GF-D8 (cell line): Measurements from ENCODE around the gene SYT15.
"Not testable (repeated sequence)": the region's sequence is repeated elsewhere in the genome, so short reads cannot be mapped to it uniquely, and the experiment has no call there.

ENCODE experiments used
- DNase-seq: peaks from one replicate; lab custom pipeline; 2025; lab: John Stamatoyannopoulos, UW

Gene SYT15

DNA sequence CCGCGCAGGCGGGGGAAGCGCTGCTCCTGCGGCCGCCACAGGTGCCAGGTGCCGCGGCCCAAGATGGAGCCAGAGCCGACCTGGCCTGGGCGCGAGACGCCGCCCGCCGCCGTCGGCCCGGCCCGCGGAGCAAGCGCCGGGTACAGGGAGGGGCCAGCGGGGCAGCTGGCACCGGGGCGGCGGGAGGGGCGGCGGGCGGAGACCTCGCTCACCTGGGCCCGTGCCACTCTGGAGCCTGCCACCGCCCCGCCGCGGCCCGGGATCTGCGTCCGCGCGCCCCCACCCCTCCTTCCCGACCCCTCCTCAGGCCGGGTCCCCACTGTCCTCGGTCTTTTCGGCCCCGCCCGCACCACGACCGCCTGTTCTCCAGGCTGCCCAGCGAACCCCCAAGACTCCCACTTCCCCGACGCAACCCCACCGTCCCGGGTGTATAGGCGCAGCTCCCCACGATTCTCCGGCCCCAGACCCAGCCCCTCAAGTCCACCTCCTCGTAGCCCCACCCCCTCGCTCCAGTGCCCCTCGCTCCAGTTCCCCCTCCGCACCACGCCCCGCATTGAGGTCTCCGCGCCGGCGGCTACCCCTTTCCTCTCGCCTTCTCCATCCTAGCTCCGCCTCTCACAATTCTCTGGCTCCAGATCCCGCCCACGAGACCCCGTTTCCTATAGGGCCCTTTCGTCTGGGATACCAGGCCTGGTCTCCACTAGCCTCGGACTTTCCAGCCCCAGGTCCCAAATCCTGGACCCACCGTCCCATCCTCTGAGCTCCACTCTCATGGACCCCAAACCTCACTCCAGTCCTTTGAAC is 22.2 kb upstream of the SYT15 start, which contains the start of gene GPRIN2:
Gene GPRIN2, minus strand, starts transcription at position 144 of the 804 bp plus-strand sequence. CDS start 5,922 bp downstream, outside the sequence.
- no peak for DNase-seq

DNA sequence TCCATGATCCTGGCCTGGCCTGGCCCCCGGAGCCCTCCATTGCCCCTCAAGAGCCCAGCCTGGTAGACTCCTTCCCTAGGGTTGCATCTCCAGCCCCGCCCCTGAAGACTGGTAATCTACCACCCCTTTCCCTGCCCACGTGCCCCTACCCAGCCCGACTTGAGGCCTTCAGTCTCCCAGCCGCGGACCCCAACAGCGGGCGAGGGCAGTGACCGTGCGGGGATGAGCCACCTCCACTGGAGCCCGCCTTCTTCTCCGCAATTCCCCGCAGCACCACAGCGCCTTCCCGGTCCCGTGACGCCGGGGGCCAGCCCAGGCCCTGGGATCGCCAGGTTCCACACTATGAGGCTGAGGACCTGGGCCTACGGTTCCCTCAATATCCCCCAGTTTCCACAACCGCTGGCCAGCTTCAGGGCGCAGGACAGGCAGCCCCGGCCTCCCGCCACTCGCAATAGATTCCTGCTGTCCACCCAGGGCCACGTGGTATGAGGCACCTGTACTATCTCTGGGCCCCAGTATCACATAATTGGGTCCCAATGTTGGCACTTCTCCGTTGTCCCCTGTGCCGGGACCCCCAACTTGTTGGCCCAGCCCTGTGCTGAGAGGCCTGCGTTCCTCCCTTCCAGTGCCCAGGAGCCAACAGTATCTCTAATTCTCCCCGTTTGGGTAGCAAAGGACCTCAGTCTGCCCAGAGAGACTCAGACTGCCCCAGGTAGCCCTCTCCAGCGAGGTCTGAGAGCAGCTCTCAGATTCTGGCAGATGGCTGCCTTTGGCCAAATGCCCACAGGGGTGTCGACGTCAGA is 21.4 kb upstream of the SYT15 start:
- DNase-seq, result no peak

DNA sequence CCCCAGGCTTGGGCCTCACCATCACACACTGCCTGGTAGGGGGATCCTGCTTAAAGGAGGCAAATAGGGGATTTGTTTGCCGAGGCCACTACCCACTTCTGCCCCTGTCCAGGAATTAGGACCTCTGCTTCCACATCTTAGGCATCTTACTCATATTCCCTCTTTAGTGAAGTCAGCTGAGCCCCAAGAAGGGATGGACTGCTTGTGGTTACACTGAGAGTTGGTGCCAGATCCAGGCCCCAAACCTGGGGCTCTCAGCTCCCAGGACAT is 20.9 kb upstream of the SYT15 start:
- no peak for DNase-seq

DNA sequence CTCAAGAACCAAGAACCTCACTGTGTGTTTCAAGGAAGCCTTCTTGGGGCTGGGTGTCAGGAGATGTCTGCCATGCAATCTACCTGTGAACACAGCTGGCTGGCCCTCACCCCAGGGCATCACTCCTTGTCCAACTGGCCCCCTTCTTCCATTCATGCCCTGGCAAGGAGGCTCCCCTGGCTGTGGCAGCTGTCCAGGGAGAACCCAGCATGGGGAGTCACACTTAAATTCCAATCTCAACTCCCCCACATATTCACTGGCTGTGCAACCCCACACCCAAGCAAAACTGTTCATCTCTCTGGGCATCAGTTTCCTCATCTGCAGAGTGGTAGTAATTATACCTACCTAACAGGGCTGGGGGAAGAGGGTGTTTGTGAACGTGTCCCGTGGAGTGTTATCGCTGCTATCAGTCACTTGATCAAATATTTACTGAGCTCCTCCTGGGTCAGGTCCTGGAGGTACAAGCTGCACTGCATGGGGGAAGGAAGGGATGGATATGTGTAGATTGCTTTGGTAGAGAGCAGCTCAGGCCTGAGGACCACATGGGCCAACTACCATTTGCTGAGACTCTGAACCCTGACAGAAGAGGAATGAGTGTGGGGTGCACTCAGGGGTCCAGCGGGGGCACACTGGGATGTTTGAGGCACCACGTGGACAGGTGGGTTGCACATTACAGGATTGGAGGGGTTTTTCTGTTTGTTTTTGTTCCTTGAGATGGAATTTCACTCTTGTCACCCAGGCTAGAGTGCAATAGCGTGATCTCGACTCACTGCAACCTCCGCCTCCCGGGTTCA is 20.3 kb upstream of the SYT15 start:
- no peak for DNase-seq

DNA sequence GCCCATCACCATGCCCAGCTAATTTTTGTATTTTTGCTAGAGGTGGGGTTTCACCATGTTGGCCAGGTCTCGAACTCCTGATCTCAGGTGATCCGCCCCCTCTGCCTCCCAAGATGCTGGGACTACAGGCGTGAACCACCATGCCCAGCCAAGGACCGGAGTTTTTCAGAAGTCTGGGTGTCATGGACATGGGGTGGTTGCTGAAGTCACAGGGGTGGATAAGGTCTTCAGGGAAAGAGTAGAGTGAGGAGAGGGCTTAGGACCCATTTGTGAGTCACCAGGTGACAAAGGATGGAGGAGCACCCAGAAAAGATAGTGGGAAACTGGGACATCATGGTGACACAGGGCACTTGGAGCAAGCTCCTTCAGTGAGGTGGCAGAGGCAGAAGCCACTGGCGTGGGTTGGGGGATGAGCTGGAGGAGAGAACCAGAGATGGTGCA is 19.7 kb upstream of the SYT15 start:
- DNase-seq, result no peak

DNA sequence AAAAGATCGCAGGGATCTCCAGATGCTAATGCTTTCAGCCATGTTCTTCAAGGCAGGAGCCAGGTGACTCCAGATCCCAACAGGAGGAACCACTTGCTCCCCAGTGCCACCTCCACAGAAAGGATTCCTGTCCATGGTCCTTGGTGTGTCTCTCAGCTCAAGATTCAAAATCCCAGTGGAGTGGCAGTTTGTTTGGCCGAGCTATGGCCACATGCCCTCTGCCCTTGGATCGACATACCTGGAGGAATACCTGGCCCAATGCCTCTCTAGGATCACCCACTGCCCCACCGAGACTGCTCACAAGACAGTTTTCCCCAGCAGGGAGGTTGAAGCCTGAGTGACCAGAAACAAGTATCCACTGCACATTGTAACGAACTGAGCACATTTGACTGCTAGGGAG is 18.5 kb upstream of the SYT15 start:
- no peak for DNase-seq

DNA sequence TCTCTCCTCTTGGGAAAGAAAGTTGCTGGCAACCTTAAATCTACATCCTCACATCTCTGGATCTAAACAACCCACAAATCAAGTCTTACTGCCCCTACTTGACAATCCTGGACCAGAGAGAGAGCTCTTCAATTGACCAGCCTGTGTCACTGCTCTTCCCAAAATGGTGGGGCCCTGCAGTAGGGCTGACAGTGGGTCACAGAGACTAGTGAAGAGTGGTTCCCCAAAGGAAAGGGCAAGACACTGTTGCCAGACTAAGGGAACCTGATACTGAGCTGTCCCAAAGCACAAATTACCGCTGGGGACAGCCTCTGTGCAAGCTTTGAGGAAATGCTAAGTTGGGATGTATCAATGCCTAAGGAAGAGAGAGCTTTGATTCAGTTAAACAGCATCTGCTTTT is 18.0 kb upstream of the SYT15 start:
- no peak for DNase-seq

DNA sequence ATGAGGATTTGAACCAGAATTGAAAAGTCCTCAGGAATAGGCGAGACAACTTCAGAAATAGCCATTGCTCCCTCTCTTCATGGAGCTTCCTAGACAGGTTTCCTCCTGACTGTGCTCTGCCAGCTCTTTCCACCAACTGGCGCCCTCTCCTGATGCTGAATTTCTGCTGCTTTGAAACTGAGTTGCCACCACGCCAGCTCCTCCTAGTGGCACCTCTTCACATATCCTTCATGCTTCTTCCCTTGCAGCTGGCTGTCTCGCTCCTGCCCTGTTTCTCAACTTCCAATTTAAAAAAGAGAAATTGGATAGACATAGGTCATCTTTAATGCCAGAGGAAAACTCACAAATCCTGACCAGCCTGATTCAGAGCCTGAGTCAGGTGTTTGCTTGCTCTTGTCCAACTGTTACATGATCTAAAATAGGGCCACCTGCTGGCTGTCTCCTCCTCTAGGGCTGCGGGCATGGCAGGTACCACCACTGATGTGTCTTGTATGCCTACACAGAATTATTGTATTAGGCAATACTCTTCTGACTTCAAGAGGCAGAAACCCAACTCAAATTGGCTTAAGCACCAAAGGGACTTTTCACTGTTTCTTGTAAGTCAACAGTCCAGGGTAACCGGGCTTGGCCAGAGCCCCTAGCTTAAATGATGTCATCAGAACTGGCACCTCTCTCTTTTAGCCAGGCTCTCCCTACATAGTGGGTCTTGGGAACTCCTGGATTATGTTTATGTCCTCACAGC is 13.2 kb upstream of the SYT15 start:
- DNase-seq, result not testable (repeated sequence)

DNA sequence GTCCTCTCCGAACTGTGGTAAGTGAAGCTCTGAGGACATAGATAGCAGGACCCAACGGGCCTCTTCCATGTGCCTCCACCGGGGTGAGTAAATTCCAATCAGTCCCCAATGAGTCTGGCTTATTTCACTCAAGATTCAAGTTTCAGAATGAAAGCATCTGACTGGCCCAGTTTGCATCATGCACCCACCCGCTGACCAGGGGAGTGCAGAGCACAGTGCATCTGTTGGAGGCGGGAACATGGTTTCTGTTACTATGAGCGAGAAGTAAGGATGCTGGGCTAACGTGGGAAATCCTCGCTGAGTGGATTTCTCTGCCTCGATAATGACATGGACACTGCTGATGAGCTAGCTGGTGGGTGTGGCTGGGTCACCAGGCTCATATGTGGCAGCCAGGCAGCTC is 11.8 kb upstream of the SYT15 start:
- not testable (repeated sequence) for DNase-seq

DNA sequence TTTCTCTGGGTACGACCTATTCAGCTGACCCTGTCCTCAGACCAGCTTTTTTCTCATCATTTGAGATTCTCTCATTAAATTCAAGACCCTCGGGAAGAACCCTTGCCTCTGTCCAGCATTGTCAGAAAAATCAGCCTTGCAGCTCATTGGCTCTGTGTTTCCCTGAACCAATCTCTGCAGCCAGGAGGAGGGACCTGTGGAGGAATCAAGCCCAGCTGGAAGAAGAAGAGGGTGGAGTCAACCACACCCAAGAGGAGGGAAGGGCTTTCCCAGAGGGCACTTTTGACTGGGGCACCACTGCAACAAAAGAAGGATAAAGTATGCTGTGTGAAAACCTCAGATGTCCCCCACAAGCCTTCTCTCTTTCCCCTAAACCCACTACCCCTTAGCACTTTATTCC is 8.3 kb upstream of the SYT15 start:
- not testable (repeated sequence) for DNase-seq

DNA sequence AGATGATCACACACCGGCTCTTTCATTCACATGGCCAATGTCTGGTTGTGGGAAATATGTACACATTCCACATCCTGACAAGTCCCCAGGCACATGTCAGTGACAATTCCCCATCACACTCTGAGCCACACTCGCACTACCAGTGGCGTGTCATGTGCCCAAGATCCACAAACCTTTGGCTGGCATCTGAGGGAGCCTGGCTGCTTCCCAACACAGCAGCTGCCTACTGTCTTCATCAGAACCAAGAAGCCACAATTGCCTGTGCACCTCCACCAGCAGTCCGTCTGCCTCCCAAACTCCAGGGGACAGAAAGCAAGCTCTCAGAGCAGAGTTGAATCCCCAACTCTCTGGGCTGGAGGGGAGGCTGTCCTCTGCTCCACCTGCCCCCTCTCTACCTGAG is 6.2 kb upstream of the SYT15 start:
- DNase-seq, result not testable (repeated sequence)

DNA sequence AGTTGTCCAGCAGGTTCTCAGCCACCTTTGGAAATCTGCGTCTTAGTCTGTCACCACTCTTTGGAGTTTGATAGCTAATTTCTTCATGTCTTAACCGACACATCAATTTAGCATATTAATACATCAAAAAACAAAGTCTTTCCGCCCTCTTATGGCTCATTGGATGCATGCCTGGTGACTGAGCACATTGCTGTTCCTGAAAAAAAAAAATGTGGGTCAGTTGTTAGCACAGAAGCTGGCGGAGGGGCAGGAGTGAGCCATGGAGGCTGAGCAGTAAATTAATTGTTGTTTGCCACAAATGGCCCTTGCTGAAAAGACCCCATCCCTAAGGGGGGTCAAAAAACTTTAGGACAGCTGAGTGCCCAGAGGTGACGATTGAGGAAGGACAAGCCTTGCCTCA is 5.6 kb upstream of the SYT15 start:
- DNase-seq, result not testable (repeated sequence)

DNA sequence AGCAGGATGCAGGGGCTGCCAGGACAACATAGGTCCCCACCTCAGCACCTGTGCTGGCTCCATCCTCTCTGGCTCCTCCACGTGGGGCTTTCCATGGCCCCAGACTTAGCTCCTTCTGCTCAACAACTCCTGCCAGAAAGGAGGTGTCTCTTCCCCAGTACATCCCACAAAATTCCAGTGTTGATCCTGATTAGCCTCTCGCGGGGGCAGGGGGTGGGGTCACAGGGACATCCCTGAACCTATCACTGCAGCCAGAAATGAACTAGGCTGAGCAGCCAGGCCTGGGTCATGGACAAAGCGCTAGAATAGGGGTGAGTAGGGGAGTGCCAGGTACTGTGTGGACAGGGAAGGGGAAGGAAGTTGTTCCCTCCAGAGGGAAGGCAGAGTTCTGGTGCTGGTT is 5.0 kb upstream of the SYT15 start:
- DNase-seq, result not testable (repeated sequence)

DNA sequence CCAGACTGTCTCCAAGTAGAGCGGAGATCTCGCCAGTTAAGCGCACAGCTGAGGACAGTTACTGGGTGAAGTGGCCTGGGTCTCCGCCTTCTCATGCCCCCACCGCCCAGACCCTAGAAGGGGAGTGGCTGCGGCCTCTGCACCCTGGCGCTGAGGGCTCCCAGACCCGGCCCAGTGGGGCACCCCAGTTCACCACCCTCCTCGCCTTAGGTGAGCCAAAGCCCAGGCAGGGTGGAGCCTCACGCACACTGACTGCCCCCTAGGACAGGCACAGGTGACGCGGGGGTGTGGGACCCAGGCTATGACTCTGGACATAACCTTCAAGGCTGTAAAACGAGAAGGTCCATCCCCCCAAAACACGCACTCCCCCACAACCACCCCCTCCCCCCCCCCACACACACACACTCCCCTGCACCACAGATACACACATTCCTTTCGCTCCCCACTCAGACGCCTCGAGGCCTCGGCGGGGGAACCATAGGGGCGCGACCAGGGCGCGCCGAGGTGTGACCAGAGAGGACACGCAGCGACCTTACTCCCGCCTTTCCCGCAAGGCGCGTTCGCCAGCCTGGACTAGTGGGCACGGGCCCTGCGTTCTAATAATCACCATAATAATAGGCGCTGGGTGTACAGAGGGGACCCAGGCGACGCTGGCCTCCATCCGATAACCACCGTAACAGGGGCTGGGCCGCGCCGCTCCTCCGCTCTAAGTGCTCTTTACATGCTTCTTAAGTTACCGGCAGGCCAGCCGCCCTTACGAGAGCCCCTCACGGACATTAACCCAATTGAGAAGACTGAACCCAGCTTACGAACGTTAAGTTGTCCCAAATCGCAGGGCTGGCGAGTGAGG is 1.1 kb upstream of the SYT15 start:
- DNase-seq, result not testable (repeated sequence)

DNA sequence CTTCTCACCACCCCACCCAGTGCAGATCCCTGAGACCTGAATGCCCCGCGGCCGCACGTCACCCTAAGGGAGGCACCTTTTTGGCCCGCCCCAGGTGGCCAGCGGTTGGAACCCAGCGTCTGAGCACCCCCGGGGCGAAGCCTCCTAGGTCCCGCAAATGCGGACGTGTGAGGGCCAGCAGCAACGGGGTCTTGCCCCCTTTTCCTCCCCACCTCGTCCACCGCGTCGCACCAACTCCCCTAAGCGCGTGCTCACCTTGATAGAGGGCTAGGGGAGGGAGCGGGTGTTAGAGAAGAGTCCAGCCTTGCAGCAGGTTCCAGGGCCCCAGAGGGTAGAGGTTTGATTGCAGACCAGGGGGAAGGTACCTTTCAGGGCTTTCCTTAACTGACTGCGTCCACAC is 450 bp downstream of the SYT15 start:
- DNase-seq, result not testable (repeated sequence)

DNA sequence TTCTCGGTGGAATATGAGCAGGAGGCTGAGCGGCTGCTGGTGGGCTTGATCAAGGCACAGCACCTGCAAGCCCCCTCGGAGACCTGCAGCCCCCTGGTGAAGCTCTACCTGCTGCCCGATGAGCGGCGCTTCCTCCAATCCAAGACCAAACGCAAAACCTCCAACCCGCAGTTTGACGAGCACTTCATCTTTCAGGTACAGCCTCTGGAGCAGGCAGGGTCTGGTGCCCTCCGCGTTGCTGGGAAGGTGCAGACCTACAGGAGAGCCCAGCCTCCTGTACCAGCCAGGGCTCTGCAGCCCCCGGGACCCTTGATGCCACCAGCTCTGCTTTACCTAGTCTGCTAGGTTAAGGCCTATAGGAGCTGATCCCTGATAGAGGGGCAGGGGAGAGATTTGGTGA is 3.1 kb downstream of the SYT15 start:
- not testable (repeated sequence) for DNase-seq

DNA sequence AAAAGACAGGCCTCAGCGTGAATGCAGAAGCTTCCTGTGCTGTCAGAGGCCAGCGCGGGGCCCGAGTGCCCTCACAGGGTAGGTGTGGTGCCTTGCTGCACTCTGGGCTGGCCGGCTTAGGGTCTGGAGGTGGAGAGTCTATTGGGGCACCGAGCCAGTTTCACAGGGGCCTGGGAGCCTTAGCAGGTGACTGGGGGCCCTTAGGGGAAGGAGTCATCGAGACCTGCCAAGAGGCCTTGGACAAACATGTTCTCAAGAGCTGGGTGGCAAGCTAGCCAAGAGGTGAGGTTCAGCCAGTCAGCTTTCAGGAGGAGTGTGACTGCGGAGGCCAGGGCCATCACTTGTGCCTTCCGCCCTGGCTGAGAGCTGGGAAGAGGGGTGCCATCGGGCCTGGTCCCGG is 3.6 kb downstream of the SYT15 start:
- not testable (repeated sequence) for DNase-seq

DNA sequence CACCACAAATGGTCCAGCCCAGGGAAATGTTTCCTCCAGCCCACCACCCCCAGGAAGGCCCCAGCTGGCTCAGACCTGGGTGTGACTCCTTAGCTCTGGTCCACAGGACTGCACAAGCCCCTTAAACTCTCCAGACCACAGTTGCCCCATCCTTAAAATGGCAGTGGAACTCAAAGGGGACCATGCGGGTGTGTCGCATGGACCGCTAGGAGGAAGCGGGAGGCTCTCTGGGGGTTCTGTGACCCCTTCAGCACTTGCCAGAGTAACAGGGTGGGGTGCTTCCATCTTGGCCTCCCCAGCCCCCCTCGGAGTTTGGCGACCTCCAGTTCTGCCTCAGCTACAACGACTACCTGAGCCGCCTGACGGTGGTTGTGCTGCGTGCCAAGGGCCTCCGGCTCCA is 5.3 kb downstream of the SYT15 start:
- not testable (repeated sequence) for DNase-seq

DNA sequence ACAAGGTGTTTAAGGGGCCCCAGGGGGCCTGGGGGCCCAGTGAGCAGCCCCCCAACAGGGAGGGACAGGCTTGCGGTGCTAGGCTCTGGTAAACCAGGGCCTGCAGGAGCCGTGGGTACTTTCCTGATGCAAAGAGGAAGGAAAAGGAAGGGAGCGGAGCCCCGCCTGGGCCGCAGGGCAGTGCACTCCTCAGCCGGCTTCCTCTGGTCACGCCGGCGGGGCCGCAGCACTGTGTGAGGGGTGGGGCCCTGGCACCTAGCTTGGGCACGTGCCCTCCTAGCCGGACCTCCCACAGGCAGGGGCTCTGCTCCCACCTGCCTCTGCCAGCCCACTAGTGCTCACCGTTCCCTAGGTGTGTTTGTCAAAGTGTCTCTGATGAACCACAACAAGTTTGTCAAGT is 6.3 kb downstream of the SYT15 start:
- DNase-seq, result not testable (repeated sequence)

DNA sequence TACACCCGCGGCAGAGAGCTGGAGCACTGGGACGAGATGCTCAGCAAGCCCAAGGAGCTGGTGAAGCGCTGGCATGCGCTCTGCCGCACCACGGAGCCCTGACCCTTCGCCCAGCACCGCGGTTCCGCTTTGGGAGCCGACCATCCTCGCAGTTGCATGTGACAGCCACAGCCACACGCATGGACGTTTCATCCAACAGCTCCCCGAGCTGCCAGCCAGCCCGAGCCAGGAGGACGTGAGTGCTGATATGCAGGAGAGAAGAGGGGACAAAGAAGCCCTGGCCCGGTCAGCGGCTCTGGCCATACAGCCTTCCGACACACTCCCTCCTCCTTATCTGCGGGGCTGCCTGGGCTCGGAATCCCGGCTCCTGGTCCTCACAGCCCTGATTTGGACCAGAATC is 8.6 kb downstream of the SYT15 start:
- not testable (repeated sequence) for DNase-seq

DNA sequence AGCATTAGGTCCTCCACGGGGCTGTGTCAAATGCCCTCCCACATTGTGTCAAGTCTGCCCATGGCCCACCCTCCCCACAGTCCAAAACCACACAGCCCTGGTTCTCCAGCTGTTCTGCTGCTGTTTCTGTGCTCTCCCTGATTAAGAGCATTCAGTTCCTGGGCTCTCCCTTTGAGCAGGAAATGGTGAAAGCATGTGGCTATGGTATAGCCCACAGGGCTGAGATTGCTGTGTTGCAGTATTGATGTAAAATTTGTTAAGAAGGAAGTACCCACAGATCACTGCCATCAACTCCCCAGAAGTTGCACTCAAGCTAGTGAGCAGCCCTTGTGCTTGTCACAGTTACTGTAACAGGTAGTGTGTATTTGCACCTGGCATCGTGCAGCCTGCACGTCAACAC is 9.3 kb downstream of the SYT15 start:
- DNase-seq, result not testable (repeated sequence)
